Left lobe of liver (tissue), 2 donors: ENCODE results near the gene MEGF10. TPM values are rescaled to one million over a fixed set of nuclear protein-coding genes. Genes with fewer than 3 reads are reported as not detected.
"Not testable (repeated sequence)": the region's sequence is repeated elsewhere in the genome, so short reads cannot be mapped to it uniquely, and the experiment has no call there.

Experiments
- ATAC-seq: fragments of 200-7000 bp; cut with Tn5 transposase; one replicate; pipeline ENCODE4 v1.9.1; 2020; ENCODE audit warnings: mild to moderate bottlenecking, moderate library complexity
- DNase-seq: peaks from one replicate; pipeline ENCODE4 v3.0.0-alpha.2; 2020; ENCODE audit warnings: low spot score
- total RNA-seq: library from RNA; stranded (reverse); gene quantifications from one replicate; pipeline ENCODE4 v1.2.1, GENCODE V29; 2021
- donor health status: DM: no; HTN: no; CAD: no; lungs with moderate emphysema.
- donor health status: DM: no; HTN: yes; CAD: no.

Gene MEGF10
- total RNA-seq, 1 donor from 2014 or later = 1.4 TPM

GRCh38 chr5:127297348-127298035 lies 6.9 kb downstream of the MEGF10 start:
- no peak for DNase-seq
- no peak for ATAC-seq

GRCh38 chr5:127298036-127298429 lies 7.4 kb downstream of the MEGF10 start:
- no peak for ATAC-seq
- no peak for DNase-seq

- ATAC-seq = no peak
- DNase-seq = no peak
These were observed 8.1 kb downstream of the MEGF10 start for GRCh38 chr5:127298656-127299055.

- no peak for DNase-seq
- no peak for ATAC-seq
These were observed 9.1 kb downstream of the MEGF10 start for GRCh38 chr5:127299678-127300077.

- no peak for DNase-seq
- ATAC-seq = no peak
These were observed 11.9 kb downstream of the MEGF10 start for GRCh38 chr5:127302509-127302908.

- no peak for DNase-seq
- ATAC-seq = peak; percentile 33
These were observed 12.8 kb downstream of the MEGF10 start for GRCh38 chr5:127303404-127303803.

- ATAC-seq = no peak
These were observed 14.9 kb downstream of the MEGF10 start for GRCh38 chr5:127305493-127305892.

GRCh38 chr5:127306036-127306435 lies 15.4 kb downstream of the MEGF10 start:
- DNase-seq = no peak
- no peak for ATAC-seq

More at GRCh38 chr5:127305493-127305892, 14.9 kb downstream of the MEGF10 start:
- no peak for DNase-seq

GRCh38 chr5:127306647-127307046 lies 16.1 kb downstream of the MEGF10 start:
- ATAC-seq = no peak

GRCh38 chr5:127307868-127308267 lies 17.3 kb downstream of the MEGF10 start:
- no peak for ATAC-seq
- no peak for DNase-seq

More at GRCh38 chr5:127306647-127307046, 16.1 kb downstream of the MEGF10 start:
- no peak for DNase-seq

- ATAC-seq = not testable (repeated sequence)
These were observed 17.7 kb downstream of the MEGF10 start for GRCh38 chr5:127308325-127308724.

GRCh38 chr5:127308945-127309344 lies 18.3 kb downstream of the MEGF10 start:
- ATAC-seq (no peak), DNase-seq (no peak)

More at GRCh38 chr5:127308325-127308724, 17.7 kb downstream of the MEGF10 start:
- not testable (repeated sequence) for DNase-seq

- no peak for ATAC-seq
- DNase-seq = no peak
These were observed 20.8 kb downstream of the MEGF10 start for GRCh38 chr5:127311349-127311748.

GRCh38 chr5:127311781-127312525 lies 21.4 kb downstream of the MEGF10 start:
- ATAC-seq = no peak
- DNase-seq = no peak

GRCh38 chr5:127313379-127313778 lies 22.8 kb downstream of the MEGF10 start:
- ATAC-seq (no peak), DNase-seq (no peak)

GRCh38 chr5:127313847-127314473 lies 23.4 kb downstream of the MEGF10 start:
- peak; percentile 58 for DNase-seq
- ATAC-seq = peak; percentile 91

- no peak for ATAC-seq
- DNase-seq = no peak
These were observed 25.4 kb downstream of the MEGF10 start for GRCh38 chr5:127316011-127316410.

GRCh38 chr5:127317385-127317784 lies 26.8 kb downstream of the MEGF10 start:
- not testable (repeated sequence) for DNase-seq, ATAC-seq

- DNase-seq (no peak), ATAC-seq (no peak)
These were observed 29.7 kb downstream of the MEGF10 start for GRCh38 chr5:127320032-127320965.

GRCh38 chr5:127321465-127321864 lies 30.9 kb downstream of the MEGF10 start:
- no peak for ATAC-seq

GRCh38 chr5:127322403-127322802 lies 31.8 kb downstream of the MEGF10 start:
- DNase-seq (no peak), ATAC-seq (no peak)

More at GRCh38 chr5:127321465-127321864, 30.9 kb downstream of the MEGF10 start:
- DNase-seq = no peak
